ENCODE data around the gene C16orf96. TPM values are rescaled to one million over a fixed set of nuclear protein-coding genes. Genes with fewer than 3 reads are reported as not detected.

The C16orf96 gene
- total RNA-seq, 4 donors from 2014 or later: 0.26 to 0.35 (median 0.30) TPM; not detected in 1

DNA sequence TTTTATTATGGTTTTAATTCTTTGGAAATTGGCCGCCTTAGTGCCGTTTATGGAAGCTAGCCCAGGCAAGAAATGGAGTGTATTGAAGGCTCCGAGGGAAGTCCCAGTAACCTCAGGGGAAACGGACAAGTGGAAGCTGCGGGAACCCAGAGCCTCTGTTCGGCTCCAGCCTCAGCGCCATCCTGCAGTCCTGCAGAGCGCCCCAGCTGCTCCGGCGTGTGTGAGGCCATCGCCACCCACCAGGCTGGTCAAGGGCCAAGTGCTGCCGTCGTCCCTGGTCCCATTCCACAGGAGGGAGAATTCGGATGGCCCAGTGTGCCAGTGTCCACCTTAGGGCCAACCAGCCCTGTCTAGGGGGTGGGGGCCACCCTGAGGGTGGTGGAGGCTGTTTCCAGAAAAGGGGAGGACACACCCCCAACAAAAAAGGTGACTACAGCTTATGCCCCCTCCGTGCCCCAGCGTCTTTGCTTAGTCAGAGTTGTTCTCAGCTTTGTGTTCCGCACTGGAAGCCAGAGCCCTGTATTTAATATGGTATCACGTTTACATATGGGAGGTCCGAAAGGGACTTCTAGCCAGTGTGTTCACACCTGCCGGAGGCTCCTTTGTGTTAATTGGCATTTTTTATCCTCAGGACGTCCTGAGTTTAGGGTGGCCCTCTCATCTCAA lies 81.5 kb downstream of the C16orf96 start:
- intact Hi-C loops (cut with DNase I; ENCODE audit: low total_unique reads): no loop called here
- H3K27me3 ChIP-seq: no peaks in the 10 kb centered on the region
- no peaks in the 10 kb centered on the region for H3K36me3 ChIP-seq
- no peaks in the 10 kb centered on the region for H3K4me1 ChIP-seq
- H3K9me3 ChIP-seq: no peaks in the 10 kb centered on the region
- TF ChIP-seq, protein P1, sequence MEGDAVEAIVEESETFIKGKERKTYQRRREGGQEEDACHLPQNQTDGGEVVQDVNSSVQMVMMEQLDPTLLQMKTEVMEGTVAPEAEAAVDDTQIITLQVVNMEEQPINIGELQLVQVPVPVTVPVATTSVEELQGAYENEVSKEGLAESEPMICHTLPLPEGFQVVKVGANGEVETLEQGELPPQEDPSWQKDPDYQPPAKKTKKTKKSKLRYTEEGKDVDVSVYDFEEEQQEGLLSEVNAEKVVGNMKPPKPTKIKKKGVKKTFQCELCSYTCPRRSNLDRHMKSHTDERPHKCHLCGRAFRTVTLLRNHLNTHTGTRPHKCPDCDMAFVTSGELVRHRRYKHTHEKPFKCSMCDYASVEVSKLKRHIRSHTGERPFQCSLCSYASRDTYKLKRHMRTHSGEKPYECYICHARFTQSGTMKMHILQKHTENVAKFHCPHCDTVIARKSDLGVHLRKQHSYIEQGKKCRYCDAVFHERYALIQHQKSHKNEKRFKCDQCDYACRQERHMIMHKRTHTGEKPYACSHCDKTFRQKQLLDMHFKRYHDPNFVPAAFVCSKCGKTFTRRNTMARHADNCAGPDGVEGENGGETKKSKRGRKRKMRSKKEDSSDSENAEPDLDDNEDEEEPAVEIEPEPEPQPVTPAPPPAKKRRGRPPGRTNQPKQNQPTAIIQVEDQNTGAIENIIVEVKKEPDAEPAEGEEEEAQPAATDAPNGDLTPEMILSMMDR (IDR thresholded peaks at IDR 0.05): no peak
- no peak for TF ChIP-seq POLR2A (IDR thresholded peaks at IDR 0.05)
- H3K27ac ChIP-seq: no peak overlapping the region
- H3K4me3 ChIP-seq: no peak overlapping the region
- no peak for DNase-seq

DNA sequence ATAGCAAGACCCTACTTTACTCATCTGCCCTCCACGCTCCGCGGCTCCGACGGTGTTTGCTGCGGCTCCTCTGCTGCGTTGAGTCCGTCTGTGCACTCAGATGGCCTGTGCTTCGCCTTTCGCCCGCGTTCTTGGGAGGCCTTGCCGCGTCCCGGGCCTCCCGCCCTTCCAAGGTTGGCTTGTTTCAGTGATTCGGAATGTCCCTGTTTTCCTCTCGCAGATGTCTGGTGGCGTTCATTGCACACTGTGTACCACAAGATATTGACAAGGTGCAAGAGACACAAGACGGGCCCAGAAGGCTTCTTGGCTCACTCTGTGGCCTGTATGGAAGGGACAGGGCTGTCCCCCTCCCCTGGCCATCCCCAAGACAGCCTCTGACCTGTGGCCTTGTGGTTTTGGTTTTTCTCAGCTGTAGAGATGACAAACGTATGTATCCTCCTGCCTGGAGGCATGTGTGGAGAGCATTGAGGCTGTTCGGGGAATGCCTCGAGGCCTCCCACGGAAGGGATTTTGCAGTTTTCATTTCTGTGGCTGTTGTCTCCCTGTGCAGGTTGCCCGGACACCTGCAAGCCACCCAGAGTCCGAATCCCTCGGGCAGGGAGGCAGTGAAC lies 83.9 kb downstream of the C16orf96 start:
- TF ChIP-seq, protein P1 (IDR thresholded peaks at IDR 0.05): no peak
- TF ChIP-seq POLR2A (IDR thresholded peaks at IDR 0.05): no peak
- Histone ChIP-seq H3K36me3 (no peaks in the 10 kb centered on the region), H3K27ac (no peak overlapping the region), H3K27me3 (no peaks in the 10 kb centered on the region), H3K4me3 (no peak overlapping the region), H3K9me3 (no peaks in the 10 kb centered on the region), H3K4me1 (no peaks in the 10 kb centered on the region)
- intact Hi-C loops (cut with DNase I; ENCODE audit: low total_unique reads): no loop called here
- no peak for DNase-seq

DNA sequence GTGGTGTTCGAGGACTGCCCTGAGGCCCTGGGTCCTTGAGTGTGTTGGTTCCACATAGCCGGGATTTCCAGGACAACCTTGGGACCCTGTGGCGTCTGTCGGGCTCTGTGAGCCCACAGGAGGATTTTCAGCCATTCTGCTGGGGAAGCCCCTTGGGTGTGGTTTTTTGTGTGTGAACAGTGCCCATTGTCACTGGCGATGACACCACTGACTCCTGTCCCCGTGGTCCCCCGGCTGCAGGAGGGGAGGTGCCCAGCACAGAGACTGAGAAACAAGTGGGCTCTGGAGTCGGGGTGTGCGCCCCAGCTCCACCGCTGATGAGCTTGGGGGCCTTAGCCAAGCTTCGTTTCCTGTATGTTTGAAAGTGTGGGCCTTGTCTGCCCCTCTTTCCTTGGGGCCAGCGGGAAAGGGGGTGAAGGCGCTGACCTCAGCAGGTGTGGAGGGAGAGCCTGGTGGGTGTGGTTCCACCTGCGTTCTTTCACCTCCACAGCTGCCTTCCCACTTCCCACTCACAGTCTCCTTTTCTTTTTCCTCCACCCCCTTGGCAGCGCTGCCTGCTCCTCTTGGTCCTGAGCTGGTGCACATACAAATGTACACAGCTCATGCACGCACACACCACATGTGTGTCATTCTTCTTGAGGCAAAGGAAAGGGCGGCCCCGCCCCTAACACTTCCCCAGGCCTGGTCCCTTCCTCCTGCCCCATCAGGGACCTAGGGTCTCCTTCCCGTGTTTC lies 84.6 kb downstream of the C16orf96 start:
- intact Hi-C loops (cut with DNase I; ENCODE audit: low total_unique reads): no loop called here
- no peak for TF ChIP-seq POLR2A (IDR thresholded peaks at IDR 0.05)
- TF ChIP-seq, protein P1 (IDR thresholded peaks at IDR 0.05): no peak
- no peak for DNase-seq
- no peaks in the 10 kb centered on the region for H3K4me1 ChIP-seq
- no peak overlapping the region for H3K27ac ChIP-seq
- H3K9me3 ChIP-seq: no peaks in the 10 kb centered on the region
- H3K4me3 ChIP-seq: no peak overlapping the region
- H3K36me3 ChIP-seq: no peaks in the 10 kb centered on the region
- no peaks in the 10 kb centered on the region for H3K27me3 ChIP-seq

DNA sequence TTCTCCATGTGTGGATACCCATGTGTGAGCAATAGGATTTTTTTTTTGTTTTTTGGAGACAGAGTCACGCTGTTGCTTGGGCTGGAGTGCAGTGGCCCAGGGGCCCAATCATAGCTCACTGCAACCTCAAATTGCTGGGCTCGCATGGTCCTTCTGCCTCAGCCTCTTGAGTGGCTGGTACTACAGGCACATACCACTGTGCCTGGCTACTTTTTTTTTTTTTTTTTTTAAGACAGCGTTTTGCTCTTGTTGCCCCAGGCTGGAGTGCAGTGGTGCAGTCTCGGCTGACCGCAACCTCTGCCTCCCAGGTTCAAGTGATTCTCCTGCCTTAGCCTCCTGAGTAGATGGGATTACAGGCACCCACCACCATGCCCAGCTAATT lies 85.2 kb downstream of the C16orf96 start:
- DNase-seq: no peak
- no peaks in the 10 kb centered on the region for H3K27me3 ChIP-seq
- H3K4me1 ChIP-seq: no peaks in the 10 kb centered on the region
- intact Hi-C loops (cut with DNase I; ENCODE audit: low total_unique reads): no loop called here
- no peaks in the 10 kb centered on the region for H3K36me3 ChIP-seq
- no peak overlapping the region for H3K4me3 ChIP-seq
- H3K9me3 ChIP-seq: no peaks in the 10 kb centered on the region
- no peak for TF ChIP-seq POLR2A (IDR thresholded peaks at IDR 0.05)
- TF ChIP-seq, protein P1 (IDR thresholded peaks at IDR 0.05): no peak
- no peak overlapping the region for H3K27ac ChIP-seq

DNA sequence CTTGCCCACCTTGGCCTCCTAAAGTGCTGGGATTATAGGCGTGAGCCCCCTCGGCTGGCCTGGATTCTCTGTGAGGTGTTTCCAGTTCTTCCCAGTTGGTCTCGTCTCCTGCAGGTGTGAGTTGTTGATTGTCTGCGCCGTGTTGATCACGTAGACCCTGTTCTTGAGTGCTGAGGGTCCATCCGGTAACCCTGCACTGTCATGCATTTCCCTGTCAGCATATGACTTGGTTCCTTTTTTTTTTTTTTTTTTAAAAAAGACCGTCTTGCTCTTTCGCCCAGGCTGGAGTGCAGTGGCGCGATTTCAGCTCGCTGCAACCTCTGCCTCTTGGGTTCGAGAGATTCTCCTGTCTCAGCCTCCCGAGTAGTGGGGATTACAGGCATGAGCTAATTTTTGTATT lies 85.8 kb downstream of the C16orf96 start:
- intact Hi-C loops (cut with DNase I; ENCODE audit: low total_unique reads): no loop called here
- no peaks in the 10 kb centered on the region for H3K27me3 ChIP-seq
- H3K9me3 ChIP-seq: no peaks in the 10 kb centered on the region
- no peaks in the 10 kb centered on the region for H3K36me3 ChIP-seq
- no peak for DNase-seq
- no peaks in the 10 kb centered on the region for H3K4me1 ChIP-seq
- no peak for TF ChIP-seq POLR2A (IDR thresholded peaks at IDR 0.05)
- TF ChIP-seq, protein P1 (IDR thresholded peaks at IDR 0.05): no peak
- no peak overlapping the region for H3K4me3 ChIP-seq
- H3K27ac ChIP-seq: no peak overlapping the region
